ENCODE measurements around the gene AK1. TPM values are rescaled to one million over a fixed set of nuclear protein-coding genes. Genes with fewer than 3 reads are reported as not detected.

The AK1 gene
- total and polyA plus RNA-seq, 2 of the 8 experiments (the other 6 are each of a cell fraction or from before 2014, with no cell fraction given), result 37.9 to 39.2 TPM

- TF ChIP-seq CTBP2 (IDR thresholded peaks at IDR 0.05; ENCODE audit: borderline replicate concordance, insufficient read depth, insufficient read length, low read length), result no peak
- TF ChIP-seq JUN (IDR thresholded peaks at IDR 0.05; ENCODE audit: low read depth, low read length), result no peak
- TF ChIP-seq POLR2A (IDR thresholded peaks at IDR 0.05; ENCODE audit: control extremely low read depth in 1 of 2, low read depth in 2 of 2, low read length in 2 of 2), result no peak
- TF ChIP-seq, protein P1, sequence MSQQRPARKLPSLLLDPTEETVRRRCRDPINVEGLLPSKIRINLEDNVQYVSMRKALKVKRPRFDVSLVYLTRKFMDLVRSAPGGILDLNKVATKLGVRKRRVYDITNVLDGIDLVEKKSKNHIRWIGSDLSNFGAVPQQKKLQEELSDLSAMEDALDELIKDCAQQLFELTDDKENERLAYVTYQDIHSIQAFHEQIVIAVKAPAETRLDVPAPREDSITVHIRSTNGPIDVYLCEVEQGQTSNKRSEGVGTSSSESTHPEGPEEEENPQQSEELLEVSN (IDR thresholded peaks at IDR 0.05), result no peak
- TF ChIP-seq POU5F1 (IDR thresholded peaks at IDR 0.05; ENCODE audit: low read depth, low read length), result no peak
- TF ChIP-seq, protein P2, sequence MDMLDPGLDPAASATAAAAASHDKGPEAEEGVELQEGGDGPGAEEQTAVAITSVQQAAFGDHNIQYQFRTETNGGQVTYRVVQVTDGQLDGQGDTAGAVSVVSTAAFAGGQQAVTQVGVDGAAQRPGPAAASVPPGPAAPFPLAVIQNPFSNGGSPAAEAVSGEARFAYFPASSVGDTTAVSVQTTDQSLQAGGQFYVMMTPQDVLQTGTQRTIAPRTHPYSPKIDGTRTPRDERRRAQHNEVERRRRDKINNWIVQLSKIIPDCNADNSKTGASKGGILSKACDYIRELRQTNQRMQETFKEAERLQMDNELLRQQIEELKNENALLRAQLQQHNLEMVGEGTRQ (IDR thresholded peaks at IDR 0.05; ENCODE audit: low read length), result no peak
- no peak for TF ChIP-seq NANOG (IDR thresholded peaks at IDR 0.05; ENCODE audit: insufficient read depth, low read depth, low read length, poor library complexity, severe bottlenecking)
Measured at GRCh38 chr9:127924736-127925444, 47.4 kb upstream of the AK1 start (continued).

Measured in H1 (cell line).